HG03280 (cell line): ENCODE results near the gene HNRNPH2.
A peak's percentile ranks its signal among the peaks of the same experiment; 100 is the strongest.

Experiments
- ATAC-seq: cut with Tn5 transposase; IDR thresholded peaks from one replicate; pipeline ENCODE4 v1.9.1; 2021; ENCODE audit warnings: mild to moderate bottlenecking, moderate library complexity; ENCODE audit not compliant: unreplicated experiment

Gene HNRNPH2, protein sequence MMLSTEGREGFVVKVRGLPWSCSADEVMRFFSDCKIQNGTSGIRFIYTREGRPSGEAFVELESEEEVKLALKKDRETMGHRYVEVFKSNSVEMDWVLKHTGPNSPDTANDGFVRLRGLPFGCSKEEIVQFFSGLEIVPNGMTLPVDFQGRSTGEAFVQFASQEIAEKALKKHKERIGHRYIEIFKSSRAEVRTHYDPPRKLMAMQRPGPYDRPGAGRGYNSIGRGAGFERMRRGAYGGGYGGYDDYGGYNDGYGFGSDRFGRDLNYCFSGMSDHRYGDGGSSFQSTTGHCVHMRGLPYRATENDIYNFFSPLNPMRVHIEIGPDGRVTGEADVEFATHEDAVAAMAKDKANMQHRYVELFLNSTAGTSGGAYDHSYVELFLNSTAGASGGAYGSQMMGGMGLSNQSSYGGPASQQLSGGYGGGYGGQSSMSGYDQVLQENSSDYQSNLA

DNA sequence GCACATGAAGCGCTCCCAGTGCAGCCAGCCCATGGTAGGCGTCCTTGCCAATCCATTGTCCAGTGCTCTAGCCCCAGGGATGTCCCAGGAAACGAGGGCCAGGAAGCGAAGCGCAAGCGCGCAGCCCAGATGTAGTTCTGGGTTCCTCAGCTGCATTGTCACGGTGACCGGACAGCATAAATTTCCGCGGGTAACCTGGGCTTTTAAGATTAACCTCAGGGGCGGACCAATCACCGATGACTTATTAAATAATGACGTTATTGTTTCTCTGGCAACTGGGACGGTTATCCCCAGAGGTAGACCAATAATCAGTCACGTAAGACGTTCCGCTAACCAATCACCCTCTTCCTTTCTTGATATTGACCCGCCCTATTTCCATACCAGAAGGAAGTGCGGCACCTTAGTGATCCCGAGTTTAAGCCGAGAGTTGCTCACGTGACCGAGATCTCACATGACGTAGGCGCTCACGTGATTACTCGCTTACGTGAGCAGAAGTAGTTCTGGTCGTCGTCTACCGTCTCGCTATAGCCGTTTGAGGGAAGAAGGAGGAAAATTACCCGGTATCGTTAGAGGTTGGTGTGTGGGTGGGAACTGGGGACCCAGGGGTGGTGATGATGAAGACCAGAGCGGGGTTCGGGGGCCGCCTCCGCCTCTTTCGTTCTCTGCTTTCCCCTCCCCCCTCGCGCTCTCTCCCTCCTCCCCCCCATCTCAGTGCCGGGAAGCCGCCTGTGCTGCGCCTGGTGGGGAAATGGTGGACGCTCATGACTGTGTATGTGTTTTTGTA is at the start of gene HNRNPH2, which contains the start of gene GLA:
TSS of gene HNRNPH2 (plus strand) at position 475 of the 784 bp plus-strand sequence. CDS start 3,767 bp downstream, outside the sequence.
TSS of gene GLA (minus strand) at position 178 of the 784 bp plus-strand sequence. CDS start at position 156, 22 bp downstream.
- ATAC-seq = peak; percentile 92

DNA sequence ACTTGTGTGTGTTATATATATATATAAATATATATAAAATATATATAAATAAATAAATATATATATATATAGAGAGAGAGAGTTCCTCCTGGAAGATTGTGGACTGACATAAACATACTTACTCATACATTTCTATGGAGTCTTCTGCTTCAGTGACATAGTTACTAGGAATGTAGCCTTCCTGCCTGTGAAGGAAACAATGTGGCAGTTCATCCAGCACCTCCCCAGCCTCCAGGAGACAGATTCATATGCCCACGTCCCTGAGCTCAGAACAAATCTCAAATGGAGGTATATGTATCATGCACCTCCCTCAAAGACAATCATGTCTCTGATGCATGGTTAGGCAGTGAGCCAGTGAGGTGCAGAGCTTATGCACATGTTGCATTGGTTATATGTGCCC is 48.1 kb upstream of the HNRNPH2 start:
- no peak for ATAC-seq

DNA sequence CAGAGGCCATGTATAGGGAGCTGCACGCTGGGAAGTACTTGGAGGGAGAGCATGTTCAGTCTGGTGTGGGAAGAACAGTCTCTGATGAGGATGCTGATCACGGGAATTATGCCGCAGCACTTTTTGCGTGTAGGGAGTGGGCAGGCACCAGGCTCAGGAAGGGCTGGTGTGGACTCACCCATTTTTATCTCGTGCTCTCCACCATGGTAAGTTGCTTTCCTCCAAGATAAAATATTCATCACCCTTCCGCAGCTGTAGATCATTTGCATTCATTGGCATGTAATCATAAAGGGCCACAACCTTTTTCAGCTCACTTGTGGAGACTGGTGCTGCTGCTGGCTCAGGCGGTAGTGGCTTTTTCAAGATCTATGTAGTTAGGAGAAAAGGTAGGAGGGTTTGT is 47.6 kb upstream of the HNRNPH2 start:
- no peak for ATAC-seq

GRCh38 chrX:101362116-101362515 is 45.9 kb upstream of the HNRNPH2 start:
- ATAC-seq = no peak

DNA sequence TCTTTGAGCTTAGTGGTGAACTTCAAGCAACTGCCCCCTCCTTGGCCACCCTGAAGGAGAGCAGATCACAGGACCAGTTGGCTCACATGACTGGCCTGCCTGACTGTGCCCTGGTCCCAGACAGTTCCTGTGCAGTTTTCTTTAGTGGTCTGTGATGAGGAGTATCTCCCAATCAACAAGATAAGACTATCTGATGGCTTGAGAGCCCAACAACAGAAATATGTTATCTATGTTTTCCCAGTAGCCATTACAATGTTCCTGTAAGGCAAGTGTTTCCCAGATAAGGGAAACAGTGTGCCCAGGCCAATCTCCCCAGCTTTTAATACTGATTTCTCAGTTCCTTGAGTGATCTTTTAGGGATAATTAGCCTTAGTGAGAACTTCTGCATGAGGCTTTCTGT is 45.3 kb upstream of the HNRNPH2 start:
- no peak for ATAC-seq

GRCh38 chrX:101365301-101365795 is 42.7 kb upstream of the HNRNPH2 start:
- no peak for ATAC-seq

DNA sequence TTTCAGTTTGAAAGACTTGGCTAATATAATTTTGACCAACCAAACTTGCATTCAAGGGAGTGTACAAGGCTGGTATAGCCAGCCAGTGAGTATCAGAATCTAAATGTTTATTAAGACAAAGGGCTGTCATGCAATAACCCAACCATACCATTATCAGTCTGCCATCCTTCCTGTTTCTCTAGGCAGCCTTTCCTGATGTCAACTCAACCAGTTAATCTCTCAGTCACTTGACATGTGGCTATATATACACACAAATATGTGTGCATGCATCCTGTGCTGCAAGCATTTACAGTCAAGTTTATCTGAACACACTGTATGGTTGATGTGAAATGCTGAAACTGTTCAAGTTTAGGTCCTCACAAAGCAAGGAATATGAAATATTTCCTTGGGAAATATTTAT is 39.2 kb upstream of the HNRNPH2 start:
- ATAC-seq = no peak

DNA sequence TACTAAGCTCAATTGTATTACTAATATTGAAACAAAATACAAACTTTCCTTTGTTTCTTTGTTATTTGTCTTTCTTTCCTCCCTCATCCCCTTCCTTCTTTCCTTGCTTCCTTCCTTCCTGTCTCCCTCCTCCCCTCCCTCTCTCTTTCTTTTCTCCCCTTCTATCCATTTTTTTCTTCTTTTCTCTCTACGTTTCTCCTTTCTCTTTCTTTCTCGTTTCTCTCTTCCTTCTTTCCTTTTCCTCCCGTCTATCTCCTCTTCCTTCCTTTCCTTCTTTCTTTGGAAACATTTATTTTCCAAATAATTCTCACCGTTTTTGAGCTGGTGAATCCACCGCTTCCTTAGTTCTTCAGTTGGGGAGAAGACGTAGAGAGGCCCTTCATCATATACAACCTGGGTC is 38.3 kb upstream of the HNRNPH2 start:
- ATAC-seq = no peak

DNA sequence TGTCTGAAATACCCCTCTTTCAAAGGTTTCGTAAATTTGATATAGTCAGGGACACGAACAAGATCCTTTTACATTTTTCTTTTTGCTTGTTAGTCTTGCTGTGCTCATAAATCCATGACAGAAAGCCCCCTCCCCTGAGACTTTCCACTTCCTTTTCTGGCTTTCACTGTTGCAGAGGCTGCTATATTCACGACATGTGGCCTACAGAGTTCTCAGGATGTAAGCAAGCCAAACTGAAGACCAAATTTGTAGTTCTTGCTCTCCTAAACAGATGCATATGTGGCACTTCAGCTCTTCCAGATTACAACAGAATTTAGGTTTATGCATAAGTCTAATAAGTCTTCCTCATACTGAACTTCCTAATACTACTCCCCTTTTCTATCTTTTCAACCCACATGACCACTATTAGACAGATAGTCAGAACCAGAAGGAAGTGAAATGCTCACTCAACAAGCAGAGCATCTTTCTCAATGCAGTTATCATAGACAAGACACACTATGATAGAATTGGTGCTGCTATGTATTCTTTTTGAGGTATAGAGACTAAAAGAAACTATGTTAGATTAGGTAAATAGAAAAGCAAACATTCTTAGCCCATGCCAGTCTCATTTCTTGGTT is 37.0 kb upstream of the HNRNPH2 start:
- no peak for ATAC-seq

DNA sequence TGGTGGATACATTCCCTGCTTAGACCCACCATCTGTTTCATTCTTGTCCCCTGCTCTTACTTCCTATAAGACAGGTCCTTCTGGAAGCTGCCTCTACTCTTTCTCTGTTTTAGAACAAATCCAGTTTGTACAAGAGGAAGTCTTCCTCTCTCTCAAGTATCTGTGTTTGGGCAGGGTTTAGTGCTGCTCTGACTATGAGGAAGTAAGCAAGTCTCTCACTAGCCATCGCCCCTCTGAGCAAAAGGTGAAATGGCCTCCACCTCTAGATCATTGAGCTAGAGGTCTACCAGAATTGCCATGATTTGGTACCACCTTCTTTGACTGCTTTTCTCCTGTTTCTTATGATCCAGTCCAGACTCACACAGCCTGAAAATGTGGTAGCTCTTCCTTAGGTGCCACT is 30.5 kb upstream of the HNRNPH2 start:
- no peak for ATAC-seq

- ATAC-seq = peak; percentile 70
Measured at GRCh38 chrX:101383679-101384205, 24.3 kb upstream of the HNRNPH2 start.

GRCh38 chrX:101385026-101385684 is 22.9 kb upstream of the HNRNPH2 start:
- no peak for ATAC-seq

- ATAC-seq = peak; percentile 69
Measured at GRCh38 chrX:101385795-101386541, 22.1 kb upstream of the HNRNPH2 start, which contains the start of gene BTK. Gene BTK (minus strand): TSS chrX:101386191. CDS start chrX:101375284, 10,907 bp downstream.

- no peak for ATAC-seq
Measured at GRCh38 chrX:101386542-101386885, 21.5 kb upstream of the HNRNPH2 start.

GRCh38 chrX:101388604-101389003 is 19.4 kb upstream of the HNRNPH2 start:
- no peak for ATAC-seq

GRCh38 chrX:101390664-101391525 is 17.1 kb upstream of the HNRNPH2 start, which contains the start of gene RPL36A:
Gene RPL36A (plus strand): TSS chrX:101391011. CDS start chrX:101391044, 33 bp downstream.
- peak; percentile 76 for ATAC-seq

DNA sequence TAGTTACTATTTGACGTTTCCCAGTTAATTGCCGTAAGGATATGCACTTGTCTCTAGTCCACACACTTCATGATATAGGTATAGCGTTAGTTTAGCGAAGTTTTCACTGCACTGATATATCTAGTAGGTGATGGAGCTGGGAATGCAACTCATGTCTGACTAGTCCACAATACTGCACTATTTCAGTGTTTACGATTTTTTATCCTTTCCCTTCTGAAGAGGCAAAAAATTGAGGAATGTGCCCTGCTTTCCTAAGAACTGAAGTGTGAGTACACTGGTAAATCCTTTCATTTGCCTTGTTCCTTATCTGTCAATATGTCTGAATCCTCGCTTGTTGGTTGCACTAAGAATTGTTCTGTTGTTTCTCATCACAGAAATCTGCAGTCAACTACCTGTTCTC is 16.2 kb upstream of the HNRNPH2 start:
- no peak for ATAC-seq

- no peak for ATAC-seq
Measured at GRCh38 chrX:101393530-101394305, 14.3 kb upstream of the HNRNPH2 start.
